ENCODE data around the gene ZBTB47.

DNA sequence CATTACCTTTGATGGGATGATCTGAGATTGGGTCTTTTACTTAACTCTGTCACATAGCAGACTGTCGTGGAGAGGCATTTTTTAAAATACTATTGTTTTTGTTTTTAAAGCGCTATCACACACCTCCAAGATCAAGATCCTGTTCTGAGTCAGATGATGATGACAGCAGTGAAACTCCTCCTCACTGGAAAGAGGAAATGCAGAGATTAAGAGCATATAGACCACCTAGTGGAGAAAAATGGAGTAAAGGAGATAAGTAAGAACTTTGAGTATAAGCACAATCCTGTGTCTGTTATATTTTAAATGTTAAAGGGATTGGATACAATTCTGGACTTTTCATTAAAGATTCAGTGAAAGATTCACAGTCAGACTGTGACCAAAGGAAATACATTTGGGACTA lies 18.4 kb upstream of the ZBTB47 start:
- TF ChIP-seq POLR2A (IDR thresholded peaks at IDR 0.05) = no peak
- TF ChIP-seq, protein P1, sequence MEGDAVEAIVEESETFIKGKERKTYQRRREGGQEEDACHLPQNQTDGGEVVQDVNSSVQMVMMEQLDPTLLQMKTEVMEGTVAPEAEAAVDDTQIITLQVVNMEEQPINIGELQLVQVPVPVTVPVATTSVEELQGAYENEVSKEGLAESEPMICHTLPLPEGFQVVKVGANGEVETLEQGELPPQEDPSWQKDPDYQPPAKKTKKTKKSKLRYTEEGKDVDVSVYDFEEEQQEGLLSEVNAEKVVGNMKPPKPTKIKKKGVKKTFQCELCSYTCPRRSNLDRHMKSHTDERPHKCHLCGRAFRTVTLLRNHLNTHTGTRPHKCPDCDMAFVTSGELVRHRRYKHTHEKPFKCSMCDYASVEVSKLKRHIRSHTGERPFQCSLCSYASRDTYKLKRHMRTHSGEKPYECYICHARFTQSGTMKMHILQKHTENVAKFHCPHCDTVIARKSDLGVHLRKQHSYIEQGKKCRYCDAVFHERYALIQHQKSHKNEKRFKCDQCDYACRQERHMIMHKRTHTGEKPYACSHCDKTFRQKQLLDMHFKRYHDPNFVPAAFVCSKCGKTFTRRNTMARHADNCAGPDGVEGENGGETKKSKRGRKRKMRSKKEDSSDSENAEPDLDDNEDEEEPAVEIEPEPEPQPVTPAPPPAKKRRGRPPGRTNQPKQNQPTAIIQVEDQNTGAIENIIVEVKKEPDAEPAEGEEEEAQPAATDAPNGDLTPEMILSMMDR (IDR thresholded peaks at IDR 0.05 in 8 of 11, conservative IDR thresholded peaks at IDR 0.05 in 3 of 11) = peak in 2 of 11 experiments; percentile 6 to 20

Measured in spleen (tissue), 7 donors.